ENCODE measurements around the gene FCHSD2.

FCHSD2 gene

DNA sequence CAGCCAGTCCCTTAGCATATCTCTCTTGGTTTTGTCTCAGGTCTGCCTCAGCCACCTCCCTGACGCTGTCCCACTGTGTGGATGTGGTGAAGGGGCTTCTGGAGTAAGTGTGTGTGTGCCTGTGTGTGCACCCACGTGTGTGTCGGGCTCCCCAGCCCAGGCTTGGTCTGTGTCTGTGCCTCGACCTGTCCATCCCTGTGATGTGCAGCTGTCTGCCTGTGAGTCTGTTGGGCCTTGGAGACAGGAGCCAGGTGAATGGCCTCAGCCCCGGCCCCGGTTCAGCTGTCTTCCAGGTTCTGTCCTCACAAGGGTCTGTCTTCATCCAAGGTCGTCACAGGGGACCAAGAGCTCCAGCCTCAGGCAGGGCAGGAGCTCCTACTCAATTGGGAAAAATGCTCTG, 318.1 kb downstream of the FCHSD2 start:
- DNase-seq (ENCODE audit: low spot score), result no peak
- TF ChIP-seq, protein P1, sequence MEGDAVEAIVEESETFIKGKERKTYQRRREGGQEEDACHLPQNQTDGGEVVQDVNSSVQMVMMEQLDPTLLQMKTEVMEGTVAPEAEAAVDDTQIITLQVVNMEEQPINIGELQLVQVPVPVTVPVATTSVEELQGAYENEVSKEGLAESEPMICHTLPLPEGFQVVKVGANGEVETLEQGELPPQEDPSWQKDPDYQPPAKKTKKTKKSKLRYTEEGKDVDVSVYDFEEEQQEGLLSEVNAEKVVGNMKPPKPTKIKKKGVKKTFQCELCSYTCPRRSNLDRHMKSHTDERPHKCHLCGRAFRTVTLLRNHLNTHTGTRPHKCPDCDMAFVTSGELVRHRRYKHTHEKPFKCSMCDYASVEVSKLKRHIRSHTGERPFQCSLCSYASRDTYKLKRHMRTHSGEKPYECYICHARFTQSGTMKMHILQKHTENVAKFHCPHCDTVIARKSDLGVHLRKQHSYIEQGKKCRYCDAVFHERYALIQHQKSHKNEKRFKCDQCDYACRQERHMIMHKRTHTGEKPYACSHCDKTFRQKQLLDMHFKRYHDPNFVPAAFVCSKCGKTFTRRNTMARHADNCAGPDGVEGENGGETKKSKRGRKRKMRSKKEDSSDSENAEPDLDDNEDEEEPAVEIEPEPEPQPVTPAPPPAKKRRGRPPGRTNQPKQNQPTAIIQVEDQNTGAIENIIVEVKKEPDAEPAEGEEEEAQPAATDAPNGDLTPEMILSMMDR (IDR thresholded peaks at IDR 0.05), result no peak
- Histone ChIP-seq H3K27ac (peak overlapping the region in 1 of 2 donors; percentile 82), H3K4me3 (no peak overlapping the region)

DNA sequence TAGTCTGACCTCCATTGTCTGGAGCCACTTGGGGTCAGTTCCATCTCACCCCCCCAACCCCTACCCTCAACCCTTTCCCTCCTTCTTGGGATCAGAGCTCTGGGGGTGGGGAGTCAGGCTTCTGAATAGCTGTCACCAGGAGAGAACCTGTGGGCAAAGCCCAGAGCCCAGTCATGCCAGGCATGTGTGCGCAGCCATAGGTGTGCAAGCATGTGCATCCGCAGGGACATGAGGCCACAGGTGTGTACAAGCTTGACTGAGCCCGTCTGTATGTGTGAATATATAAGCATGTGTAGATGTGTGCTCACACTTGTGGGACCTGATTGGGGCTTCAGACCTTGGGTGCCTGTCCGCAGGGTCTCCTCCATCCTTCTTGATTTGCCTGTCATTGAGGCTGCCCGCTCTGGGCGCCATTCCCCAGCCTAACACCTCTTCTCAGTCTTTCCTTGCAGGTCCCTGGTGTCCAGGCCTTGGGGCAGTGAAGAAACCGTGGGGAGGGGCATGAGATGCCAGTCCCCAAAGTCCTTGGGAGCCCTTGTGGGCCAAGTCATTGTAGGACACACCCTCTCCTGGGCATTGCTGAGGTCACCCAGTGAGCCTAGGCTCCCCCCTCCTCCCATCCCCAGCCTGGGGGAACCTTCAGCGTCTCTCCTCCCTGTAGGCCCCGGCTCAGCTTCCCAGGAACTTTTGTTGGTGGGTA, 318.9 kb downstream of the FCHSD2 start:
- TF ChIP-seq, protein P1 (IDR thresholded peaks at IDR 0.05), result no peak
- no peak for DNase-seq (ENCODE audit: low spot score)
- Histone ChIP-seq H3K27ac (peak overlapping the region in 1 of 2 donors; percentile 82), H3K4me3 (no peak overlapping the region)

DNA sequence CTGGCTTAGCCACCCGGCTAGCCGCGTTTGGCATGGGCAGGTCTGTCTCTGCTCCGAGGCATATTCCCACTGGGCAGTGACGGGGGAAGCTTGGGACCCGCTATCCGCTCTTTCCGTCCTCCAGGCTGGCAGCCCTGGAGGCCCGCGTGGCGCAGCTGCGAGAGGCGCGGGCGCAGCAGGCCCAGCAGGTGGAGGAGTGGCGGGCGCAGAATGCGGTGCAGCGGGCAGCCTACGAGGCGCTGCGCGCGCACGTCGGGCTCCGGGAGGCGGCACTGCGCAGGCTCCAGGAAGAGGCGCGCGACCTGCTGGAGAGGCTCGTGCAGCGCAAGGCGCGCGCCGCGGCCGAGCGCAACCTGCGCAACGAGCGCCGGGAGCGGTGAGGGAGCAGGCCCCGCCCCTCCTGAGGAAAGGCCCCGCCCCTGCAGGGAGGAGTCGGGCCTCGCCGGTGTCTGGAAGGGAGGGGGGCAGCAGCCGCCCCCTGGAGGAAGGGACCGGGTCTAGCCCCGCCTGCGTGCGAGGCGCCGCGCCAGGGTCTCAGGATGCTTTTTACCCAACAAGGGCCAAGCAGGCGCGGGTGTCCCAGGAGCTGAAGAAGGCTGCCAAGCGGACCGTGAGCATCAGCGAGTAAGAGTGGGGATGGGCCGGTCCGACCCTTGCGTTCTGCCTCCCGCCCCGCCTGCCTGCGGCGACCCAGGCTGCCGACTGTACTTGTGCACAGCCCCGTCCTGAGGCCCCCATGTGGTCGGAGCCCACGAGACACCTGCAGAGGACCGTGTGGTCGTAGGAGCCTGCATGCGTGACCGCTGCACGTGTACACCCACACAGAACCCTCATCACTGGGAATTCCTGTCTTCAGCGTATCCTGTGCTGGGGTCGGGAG, 320.0 kb downstream of the FCHSD2 start:
- TF ChIP-seq, protein P1 (IDR thresholded peaks at IDR 0.05), result peak; percentile 31
- Histone ChIP-seq H3K4me3 (peak overlapping the region; percentile 70), H3K27ac (peak overlapping the region; percentile 63 to 82)
- peak; percentile 92 for DNase-seq (ENCODE audit: low spot score)

DNA sequence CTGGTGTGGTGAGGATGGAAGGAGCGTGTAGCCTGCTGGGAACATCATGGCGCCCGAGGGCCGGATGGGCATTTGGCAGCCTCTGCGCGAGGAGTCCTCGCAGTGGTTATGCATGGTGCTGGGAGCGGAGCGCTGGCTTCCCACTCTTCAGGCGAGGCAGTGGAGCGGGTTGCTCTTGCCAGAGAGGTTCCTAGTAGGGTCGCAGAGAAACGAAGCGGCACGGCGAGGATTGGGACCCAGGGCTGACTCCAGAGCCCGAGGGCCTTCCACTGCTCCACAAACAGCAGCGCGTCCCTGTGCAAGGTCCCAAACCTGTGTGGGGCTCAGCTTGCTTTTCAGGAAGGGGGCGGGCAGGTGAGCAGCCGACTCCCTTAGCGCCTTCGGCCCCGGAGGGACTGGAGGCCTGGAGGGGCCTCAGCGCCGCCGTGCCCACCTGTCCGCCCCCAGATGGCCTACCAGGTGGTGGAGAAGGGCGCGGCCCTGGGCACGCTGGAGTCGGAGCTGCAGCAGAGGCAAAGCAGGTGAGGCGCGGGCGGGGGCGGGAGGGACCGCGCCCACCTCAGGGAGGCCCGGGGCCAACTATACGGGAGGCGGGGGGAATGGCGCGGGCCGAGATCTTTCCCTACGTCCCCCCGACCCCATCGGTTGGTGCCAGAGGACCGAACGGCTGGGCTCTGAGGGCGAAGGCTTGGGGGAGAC, 320.7 kb downstream of the FCHSD2 start:
- no peak for DNase-seq (ENCODE audit: low spot score)
- TF ChIP-seq, protein P1 (IDR thresholded peaks at IDR 0.05), result no peak
- Histone ChIP-seq H3K27ac (peak overlapping the region; percentile 63 to 82), H3K4me3 (peak overlapping the region; percentile 70)

DNA sequence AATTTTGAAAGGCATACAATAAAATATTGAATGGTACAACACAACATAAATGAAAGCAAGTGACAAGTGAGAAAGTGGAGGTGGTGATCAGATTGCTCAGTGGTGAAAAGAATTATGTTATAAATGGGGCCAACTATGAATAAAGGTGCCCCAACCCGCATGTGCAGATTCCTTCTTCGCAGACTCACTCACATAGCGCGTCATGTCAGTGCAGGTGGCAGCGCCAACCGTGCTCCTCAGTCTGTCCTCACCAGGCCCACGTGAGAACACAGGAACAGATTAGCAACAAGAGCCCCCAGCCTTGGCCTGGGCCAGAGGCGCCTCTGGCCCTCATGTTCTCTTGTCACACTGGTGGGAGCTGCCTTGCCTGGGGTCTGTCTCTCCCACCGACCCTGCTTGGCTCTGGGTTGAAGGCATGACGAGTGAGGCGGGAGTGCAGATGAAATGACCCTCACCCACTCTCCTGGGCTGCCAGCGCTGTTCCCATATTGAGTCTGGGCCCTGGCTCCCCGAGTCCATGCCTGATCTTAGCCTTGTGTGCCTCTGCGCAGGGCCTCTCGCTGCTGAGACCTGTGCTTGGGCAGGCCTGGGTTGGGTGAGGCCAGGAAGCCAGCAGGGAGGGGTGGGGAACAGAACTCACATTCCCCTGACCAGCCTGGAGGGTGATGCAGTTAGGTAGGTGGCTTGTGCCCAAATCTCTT, 321.5 kb downstream of the FCHSD2 start:
- no peak overlapping the region for H3K27ac ChIP-seq
- H3K4me3 ChIP-seq, result no peak overlapping the region
- DNase-seq (ENCODE audit: low spot score), result no peak
- TF ChIP-seq, protein P1 (IDR thresholded peaks at IDR 0.05), result no peak

DNA sequence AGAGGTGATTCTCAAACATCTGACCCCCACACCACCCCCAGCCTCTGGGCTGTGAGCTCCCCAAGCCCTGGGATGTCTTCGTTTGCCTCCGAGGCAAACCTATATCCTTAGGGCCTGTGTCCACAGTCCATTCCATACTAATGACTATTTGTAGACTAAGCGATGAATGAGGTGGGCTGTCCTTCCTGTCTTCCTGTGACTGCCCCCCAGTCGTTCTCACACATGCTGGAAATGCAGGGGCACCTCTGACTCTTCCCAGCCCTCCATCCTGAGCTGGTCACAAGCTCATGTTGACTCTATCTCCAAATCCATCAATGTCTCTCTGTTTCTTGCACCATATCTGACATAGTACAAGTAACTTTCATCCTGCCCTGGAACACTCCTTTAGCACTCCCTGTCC, 323.1 kb downstream of the FCHSD2 start:
- Histone ChIP-seq H3K4me3 (no peak overlapping the region), H3K27ac (no peak overlapping the region)
- TF ChIP-seq, protein P1 (IDR thresholded peaks at IDR 0.05), result no peak
- no peak for DNase-seq (ENCODE audit: low spot score)
